Measurements from ENCODE around the gene TNFSF15.

The TNFSF15 gene

DNA sequence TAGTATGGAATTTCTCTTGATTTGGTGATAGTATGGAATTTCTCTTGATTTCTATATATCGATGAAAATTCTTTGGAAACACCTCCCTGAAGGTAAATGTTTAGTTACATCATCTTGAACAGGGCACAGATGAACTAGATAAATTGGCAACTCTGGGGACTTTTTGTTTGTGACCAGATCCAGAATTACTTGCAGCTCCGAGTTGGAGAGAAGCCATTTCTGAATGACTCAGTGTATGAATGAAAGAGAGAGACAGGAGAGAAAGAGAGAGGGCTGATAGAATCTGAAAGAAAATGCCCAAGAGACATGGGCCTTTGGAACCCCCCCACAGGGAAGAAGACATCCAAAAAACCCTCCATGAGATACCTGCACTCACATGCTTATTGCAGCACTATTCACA, 14.1 kb downstream of the TNFSF15 start (continued):
- TF ChIP-seq, protein P1, sequence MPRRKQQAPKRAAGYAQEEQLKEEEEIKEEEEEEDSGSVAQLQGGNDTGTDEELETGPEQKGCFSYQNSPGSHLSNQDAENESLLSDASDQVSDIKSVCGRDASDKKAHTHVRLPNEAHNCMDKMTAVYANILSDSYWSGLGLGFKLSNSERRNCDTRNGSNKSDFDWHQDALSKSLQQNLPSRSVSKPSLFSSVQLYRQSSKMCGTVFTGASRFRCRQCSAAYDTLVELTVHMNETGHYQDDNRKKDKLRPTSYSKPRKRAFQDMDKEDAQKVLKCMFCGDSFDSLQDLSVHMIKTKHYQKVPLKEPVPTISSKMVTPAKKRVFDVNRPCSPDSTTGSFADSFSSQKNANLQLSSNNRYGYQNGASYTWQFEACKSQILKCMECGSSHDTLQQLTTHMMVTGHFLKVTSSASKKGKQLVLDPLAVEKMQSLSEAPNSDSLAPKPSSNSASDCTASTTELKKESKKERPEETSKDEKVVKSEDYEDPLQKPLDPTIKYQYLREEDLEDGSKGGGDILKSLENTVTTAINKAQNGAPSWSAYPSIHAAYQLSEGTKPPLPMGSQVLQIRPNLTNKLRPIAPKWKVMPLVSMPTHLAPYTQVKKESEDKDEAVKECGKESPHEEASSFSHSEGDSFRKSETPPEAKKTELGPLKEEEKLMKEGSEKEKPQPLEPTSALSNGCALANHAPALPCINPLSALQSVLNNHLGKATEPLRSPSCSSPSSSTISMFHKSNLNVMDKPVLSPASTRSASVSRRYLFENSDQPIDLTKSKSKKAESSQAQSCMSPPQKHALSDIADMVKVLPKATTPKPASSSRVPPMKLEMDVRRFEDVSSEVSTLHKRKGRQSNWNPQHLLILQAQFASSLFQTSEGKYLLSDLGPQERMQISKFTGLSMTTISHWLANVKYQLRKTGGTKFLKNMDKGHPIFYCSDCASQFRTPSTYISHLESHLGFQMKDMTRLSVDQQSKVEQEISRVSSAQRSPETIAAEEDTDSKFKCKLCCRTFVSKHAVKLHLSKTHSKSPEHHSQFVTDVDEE (CRISPR knock-in tag; IDR thresholded peaks at IDR 0.05) = no peak
- TF ChIP-seq ESRRG (CRISPR knock-in tag; IDR thresholded peaks at IDR 0.05) (no peak), ZFP3 (CRISPR knock-in tag; IDR thresholded peaks at IDR 0.05) (no peak), GLIS3 (CRISPR knock-in tag; IDR thresholded peaks at IDR 0.05) (no peak), ZNF70 (CRISPR knock-in tag; IDR thresholded peaks at IDR 0.05) (no peak)
- TF ChIP-seq, protein P2, sequence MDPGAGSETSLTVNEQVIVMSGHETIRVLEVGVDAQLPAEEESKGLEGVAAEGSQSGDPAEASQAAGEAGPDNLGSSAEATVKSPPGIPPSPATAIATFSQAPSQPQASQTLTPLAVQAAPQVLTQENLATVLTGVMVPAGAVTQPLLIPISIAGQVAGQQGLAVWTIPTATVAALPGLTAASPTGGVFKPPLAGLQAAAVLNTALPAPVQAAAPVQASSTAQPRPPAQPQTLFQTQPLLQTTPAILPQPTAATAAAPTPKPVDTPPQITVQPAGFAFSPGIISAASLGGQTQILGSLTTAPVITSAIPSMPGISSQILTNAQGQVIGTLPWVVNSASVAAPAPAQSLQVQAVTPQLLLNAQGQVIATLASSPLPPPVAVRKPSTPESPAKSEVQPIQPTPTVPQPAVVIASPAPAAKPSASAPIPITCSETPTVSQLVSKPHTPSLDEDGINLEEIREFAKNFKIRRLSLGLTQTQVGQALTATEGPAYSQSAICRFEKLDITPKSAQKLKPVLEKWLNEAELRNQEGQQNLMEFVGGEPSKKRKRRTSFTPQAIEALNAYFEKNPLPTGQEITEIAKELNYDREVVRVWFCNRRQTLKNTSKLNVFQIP (CRISPR knock-in tag; IDR thresholded peaks at IDR 0.05; ENCODE audit: borderline replicate concordance, low read depth) = no peak

DNA sequence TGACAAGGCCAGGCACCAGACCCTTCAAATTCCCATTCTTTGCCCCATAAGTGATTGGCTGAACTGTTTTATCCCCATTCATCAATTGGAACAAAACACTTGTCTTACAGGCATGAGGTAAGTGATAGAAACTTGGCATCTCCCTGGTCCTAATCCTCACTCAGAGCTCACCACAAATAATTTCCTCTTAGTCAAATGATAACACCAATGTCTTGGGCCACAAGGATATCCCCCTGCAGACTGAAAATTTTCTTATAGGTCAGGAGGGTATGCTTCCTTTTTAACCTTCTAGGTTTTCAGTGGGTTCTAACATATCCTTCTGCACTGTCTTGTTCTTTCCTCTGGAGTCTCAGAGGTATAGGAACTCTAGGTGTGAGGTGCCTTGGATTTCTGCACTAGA, 14.5 kb downstream of the TNFSF15 start:
- no peak for ATAC-seq
- TF ChIP-seq ARNTL (CRISPR knock-in tag; IDR thresholded peaks at IDR 0.05; ENCODE audit: borderline replicate concordance, low read depth) = no peak
- no peak for TF ChIP-seq ZNF565 (CRISPR knock-in tag; conservative IDR thresholded peaks at IDR 0.05; ENCODE audit: low read depth)
- TF ChIP-seq, protein P2 (CRISPR knock-in tag; IDR thresholded peaks at IDR 0.05; ENCODE audit: borderline replicate concordance, low read depth) = no peak
- TF ChIP-seq, protein P3, sequence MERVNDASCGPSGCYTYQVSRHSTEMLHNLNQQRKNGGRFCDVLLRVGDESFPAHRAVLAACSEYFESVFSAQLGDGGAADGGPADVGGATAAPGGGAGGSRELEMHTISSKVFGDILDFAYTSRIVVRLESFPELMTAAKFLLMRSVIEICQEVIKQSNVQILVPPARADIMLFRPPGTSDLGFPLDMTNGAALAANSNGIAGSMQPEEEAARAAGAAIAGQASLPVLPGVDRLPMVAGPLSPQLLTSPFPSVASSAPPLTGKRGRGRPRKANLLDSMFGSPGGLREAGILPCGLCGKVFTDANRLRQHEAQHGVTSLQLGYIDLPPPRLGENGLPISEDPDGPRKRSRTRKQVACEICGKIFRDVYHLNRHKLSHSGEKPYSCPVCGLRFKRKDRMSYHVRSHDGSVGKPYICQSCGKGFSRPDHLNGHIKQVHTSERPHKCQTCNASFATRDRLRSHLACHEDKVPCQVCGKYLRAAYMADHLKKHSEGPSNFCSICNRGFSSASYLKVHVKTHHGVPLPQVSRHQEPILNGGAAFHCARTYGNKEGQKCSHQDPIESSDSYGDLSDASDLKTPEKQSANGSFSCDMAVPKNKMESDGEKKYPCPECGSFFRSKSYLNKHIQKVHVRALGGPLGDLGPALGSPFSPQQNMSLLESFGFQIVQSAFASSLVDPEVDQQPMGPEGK (CRISPR knock-in tag; IDR thresholded peaks at IDR 0.05; ENCODE audit: borderline replicate concordance) = no peak
- no peak for TF ChIP-seq RARB (CRISPR knock-in tag; IDR thresholded peaks at IDR 0.05)
- no peak for TF ChIP-seq GLIS3 (CRISPR knock-in tag; IDR thresholded peaks at IDR 0.05)
- TF ChIP-seq ESRRG (CRISPR knock-in tag; IDR thresholded peaks at IDR 0.05) = no peak
- no peak for TF ChIP-seq BACH2 (CRISPR knock-in tag; IDR thresholded peaks at IDR 0.05; ENCODE audit: borderline replicate concordance)
- no peak for TF ChIP-seq TOX (CRISPR knock-in tag; IDR thresholded peaks at IDR 0.05; ENCODE audit: borderline replicate concordance)
- TF ChIP-seq, protein P1 (CRISPR knock-in tag; IDR thresholded peaks at IDR 0.05) = no peak
- TF ChIP-seq ZNF8 (CRISPR knock-in tag; IDR thresholded peaks at IDR 0.05) = no peak
- TF ChIP-seq, protein P4, sequence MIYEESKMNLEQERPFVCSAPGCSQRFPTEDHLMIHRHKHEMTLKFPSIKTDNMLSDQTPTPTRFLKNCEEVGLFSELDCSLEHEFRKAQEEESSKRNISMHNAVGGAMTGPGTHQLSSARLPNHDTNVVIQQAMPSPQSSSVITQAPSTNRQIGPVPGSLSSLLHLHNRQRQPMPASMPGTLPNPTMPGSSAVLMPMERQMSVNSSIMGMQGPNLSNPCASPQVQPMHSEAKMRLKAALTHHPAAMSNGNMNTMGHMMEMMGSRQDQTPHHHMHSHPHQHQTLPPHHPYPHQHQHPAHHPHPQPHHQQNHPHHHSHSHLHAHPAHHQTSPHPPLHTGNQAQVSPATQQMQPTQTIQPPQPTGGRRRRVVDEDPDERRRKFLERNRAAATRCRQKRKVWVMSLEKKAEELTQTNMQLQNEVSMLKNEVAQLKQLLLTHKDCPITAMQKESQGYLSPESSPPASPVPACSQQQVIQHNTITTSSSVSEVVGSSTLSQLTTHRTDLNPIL (CRISPR knock-in tag; IDR thresholded peaks at IDR 0.05; ENCODE audit: low read depth) = no peak
- no peak for TF ChIP-seq OSR1 (CRISPR knock-in tag; IDR thresholded peaks at IDR 0.05)
- no peak for TF ChIP-seq TCF4 (CRISPR knock-in tag; IDR thresholded peaks at IDR 0.05; ENCODE audit: borderline replicate concordance)
- no peak for TF ChIP-seq ZFP30 (CRISPR knock-in tag; IDR thresholded peaks at IDR 0.05)
- TF ChIP-seq, protein P5, sequence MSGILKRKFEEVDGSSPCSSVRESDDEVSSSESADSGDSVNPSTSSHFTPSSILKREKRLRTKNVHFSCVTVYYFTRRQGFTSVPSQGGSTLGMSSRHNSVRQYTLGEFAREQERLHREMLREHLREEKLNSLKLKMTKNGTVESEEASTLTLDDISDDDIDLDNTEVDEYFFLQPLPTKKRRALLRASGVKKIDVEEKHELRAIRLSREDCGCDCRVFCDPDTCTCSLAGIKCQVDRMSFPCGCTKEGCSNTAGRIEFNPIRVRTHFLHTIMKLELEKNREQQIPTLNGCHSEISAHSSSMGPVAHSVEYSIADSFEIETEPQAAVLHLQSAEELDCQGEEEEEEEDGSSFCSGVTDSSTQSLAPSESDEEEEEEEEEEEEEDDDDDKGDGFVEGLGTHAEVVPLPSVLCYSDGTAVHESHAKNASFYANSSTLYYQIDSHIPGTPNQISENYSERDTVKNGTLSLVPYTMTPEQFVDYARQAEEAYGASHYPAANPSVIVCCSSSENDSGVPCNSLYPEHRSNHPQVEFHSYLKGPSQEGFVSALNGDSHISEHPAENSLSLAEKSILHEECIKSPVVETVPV (CRISPR knock-in tag; IDR thresholded peaks at IDR 0.05) = no peak
- TF ChIP-seq ZFP3 (CRISPR knock-in tag; IDR thresholded peaks at IDR 0.05) = no peak
- TF ChIP-seq CSDC2 (CRISPR knock-in tag; IDR thresholded peaks at IDR 0.05) = no peak
- no peak for TF ChIP-seq ZC3H10 (CRISPR knock-in tag; IDR thresholded peaks at IDR 0.05)
- no peak for TF ChIP-seq ISL1 (CRISPR knock-in tag; IDR thresholded peaks at IDR 0.05)

Measured in SK-N-SH treated with all-trans-retinoic acid at 6 μM for 48 hours (cell line).